Measurements from ENCODE around the gene ANXA9.

The ANXA9 gene

DNA sequence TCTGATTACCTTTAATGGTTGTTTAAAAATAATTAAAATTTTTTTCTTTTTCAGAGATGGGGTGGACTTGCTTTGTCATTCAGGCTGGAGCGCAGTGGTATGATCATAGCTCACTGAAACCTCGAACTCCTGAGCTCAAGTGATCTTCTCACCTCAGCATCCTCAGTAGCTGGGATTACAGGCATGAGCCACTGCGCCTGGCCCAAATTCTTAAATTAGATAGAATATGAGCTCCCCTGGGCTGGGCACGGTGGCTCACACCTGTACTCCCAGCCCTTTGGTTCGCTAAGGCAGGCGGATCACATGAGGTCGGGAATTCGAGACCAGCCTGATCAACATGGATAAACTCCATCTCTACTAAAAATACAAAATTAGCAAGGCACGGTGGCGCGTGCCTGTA, 24.4 kb upstream of the ANXA9 start:
- TF ChIP-seq FOXP2 (optimal IDR thresholded peaks at IDR 0.05; ENCODE audit: borderline replicate concordance, extremely low read depth, extremely low read length, insufficient read depth), result no peak

- TF ChIP-seq TAF1 (IDR thresholded peaks at IDR 0.05; ENCODE audit: borderline replicate concordance, insufficient read depth, low read length), result no peak
- no peak for TF ChIP-seq FOXP2 (optimal IDR thresholded peaks at IDR 0.05; ENCODE audit: borderline replicate concordance, extremely low read depth, extremely low read length, insufficient read depth)
- TF ChIP-seq SIN3A (IDR thresholded peaks at IDR 0.05; ENCODE audit: borderline replicate concordance, insufficient read depth, low read length), result no peak
- no peak for TF ChIP-seq POLR2AphosphoS5 (IDR thresholded peaks at IDR 0.05; ENCODE audit: low read depth, low read length)
- TF ChIP-seq REST (IDR thresholded peaks at IDR 0.05; ENCODE audit: insufficient read depth in 1 of 2, low read depth in 2 of 2, low read length in 2 of 2), result no peak
These were observed 21.4 kb upstream of the ANXA9 start for GRCh38 chr1:150960646-150961045.

- TF ChIP-seq TAF1 (IDR thresholded peaks at IDR 0.05; ENCODE audit: borderline replicate concordance, insufficient read depth, low read length), result no peak
- no peak for TF ChIP-seq REST (IDR thresholded peaks at IDR 0.05; ENCODE audit: insufficient read depth in 1 of 2, low read depth in 2 of 2, low read length in 2 of 2)
- no peak for TF ChIP-seq SIN3A (IDR thresholded peaks at IDR 0.05; ENCODE audit: borderline replicate concordance, insufficient read depth, low read length)
- no peak for TF ChIP-seq FOXP2 (optimal IDR thresholded peaks at IDR 0.05; ENCODE audit: borderline replicate concordance, extremely low read depth, extremely low read length, insufficient read depth)
- TF ChIP-seq POLR2AphosphoS5 (IDR thresholded peaks at IDR 0.05; ENCODE audit: low read depth, low read length), result no peak
These were observed 20.3 kb upstream of the ANXA9 start for GRCh38 chr1:150961756-150962155.

DNA sequence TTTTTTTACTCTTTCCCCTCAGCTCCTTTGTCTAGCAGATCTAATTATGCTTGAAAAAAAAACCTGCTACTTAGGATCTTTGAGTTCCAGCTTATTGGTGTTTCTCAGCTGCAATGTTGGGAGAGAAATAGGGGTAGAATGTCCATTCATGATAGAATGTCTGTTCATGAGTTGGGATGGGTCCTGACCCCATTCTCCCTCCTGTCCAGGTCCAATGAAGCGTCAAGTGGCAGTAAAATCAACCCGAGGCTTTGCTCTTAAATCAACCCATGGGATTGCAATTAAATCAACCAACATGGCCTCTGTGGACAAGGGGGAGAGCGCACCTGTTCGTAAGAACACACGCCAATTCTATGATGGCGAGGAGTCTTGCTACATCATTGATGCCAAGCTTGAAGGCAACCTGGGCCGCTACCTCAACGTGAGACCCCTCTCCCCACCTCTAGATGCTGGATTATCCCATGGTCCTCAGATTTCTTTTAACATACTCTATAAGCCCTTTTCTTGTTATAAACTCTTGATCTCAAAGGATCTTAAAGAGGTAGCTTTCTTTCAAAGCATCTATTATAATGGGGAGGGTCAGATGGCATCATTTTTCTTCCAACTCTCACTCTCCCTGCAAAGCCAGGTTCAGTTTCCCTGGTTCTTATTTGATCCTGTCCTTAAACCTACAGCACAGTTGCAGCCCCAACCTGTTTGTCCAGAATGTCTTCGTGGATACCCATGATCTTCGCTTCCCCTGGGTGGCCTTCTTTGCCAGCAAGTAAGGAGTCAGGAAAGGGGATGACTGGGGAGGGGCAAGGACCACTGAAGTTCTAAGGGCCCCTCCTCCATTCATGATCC, 18.6 kb upstream of the ANXA9 start:
- TF ChIP-seq SIN3A (IDR thresholded peaks at IDR 0.05; ENCODE audit: borderline replicate concordance, insufficient read depth, low read length) (no peak), FOXP2 (optimal IDR thresholded peaks at IDR 0.05; ENCODE audit: borderline replicate concordance, extremely low read depth, extremely low read length, insufficient read depth) (no peak), POLR2AphosphoS5 (IDR thresholded peaks at IDR 0.05; ENCODE audit: low read depth, low read length) (no peak; the same call in none of the 2 replicates), REST (IDR thresholded peaks at IDR 0.05; ENCODE audit: insufficient read depth in 1 of 2, low read depth in 2 of 2, low read length in 2 of 2) (no peak), TAF1 (IDR thresholded peaks at IDR 0.05; ENCODE audit: borderline replicate concordance, insufficient read depth, low read length) (no peak)

DNA sequence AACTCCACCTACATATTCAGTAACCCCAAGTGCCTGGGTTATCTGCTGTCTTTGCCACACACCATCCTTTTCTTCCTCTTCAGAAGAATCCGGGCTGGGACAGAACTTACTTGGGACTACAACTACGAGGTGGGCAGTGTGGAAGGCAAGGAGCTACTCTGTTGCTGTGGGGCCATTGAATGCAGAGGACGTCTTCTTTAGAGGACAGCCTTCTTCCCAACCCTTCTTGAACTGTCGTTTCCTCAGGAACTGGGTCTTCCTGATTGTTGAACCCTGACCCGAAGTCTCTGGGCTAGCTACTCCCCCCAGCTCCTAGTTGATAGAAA, 18.0 kb upstream of the ANXA9 start:
- TF ChIP-seq FOXP2 (optimal IDR thresholded peaks at IDR 0.05; ENCODE audit: borderline replicate concordance, extremely low read depth, extremely low read length, insufficient read depth) (no peak), REST (IDR thresholded peaks at IDR 0.05; ENCODE audit: insufficient read depth in 1 of 2, low read depth in 2 of 2, low read length in 2 of 2) (no peak), SIN3A (IDR thresholded peaks at IDR 0.05; ENCODE audit: borderline replicate concordance, insufficient read depth, low read length) (no peak)

Data from PFSK-1 (cell line).